Measurements from ENCODE around the gene WDFY4. TPM values are rescaled to one million over a fixed set of nuclear protein-coding genes. Genes with fewer than 3 reads are reported as not detected.
"Not testable (repeated sequence)": the region's sequence is repeated elsewhere in the genome, so short reads cannot be mapped to it uniquely, and the experiment has no call there.

Gene WDFY4, protein sequence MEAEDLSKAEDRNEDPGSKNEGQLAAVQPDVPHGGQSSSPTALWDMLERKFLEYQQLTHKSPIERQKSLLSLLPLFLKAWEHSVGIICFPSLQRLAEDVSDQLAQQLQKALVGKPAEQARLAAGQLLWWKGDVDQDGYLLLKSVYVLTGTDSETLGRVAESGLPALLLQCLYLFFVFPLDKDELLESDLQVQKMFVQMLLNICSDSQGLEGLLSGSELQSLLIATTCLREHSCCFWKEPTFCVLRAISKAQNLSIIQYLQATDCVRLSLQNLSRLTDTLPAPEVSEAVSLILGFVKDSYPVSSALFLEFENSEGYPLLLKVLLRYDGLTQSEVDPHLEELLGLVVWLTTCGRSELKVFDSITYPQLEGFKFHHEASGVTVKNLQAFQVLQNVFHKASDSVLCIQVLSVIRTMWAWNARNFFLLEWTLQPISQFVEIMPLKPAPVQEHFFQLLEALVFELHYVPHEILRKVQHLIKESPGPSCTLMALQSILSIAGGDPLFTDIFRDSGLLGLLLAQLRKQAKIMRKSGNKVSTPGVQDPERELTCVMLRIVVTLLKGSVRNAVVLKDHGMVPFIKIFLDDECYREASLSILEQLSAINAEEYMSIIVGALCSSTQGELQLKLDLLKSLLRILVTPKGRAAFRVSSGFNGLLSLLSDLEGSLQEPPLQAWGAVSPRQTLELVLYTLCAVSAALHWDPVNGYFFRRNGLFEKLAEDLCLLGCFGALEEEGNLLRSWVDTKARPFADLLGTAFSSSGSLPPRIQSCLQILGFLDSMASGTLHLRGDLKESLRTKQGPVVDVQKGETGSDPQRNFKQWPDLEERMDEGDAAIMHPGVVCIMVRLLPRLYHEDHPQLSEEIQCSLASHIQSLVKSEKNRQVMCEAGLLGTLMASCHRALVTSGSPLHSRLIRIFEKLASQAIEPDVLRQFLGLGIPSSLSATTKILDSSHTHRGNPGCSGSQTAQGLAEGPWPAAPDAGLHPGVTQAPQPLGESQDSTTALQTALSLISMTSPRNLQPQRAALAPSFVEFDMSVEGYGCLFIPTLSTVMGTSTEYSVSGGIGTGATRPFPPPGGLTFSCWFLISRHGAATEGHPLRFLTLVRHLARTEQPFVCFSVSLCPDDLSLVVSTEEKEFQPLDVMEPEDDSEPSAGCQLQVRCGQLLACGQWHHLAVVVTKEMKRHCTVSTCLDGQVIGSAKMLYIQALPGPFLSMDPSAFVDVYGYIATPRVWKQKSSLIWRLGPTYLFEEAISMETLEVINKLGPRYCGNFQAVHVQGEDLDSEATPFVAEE (N-terminal part only)
- 1 to 10 TPM; 1.1 to 3.0 (median 2.0) TPM for polyA plus RNA-seq (ENCODE audit: insufficient read length in 4 of 4)

DNA sequence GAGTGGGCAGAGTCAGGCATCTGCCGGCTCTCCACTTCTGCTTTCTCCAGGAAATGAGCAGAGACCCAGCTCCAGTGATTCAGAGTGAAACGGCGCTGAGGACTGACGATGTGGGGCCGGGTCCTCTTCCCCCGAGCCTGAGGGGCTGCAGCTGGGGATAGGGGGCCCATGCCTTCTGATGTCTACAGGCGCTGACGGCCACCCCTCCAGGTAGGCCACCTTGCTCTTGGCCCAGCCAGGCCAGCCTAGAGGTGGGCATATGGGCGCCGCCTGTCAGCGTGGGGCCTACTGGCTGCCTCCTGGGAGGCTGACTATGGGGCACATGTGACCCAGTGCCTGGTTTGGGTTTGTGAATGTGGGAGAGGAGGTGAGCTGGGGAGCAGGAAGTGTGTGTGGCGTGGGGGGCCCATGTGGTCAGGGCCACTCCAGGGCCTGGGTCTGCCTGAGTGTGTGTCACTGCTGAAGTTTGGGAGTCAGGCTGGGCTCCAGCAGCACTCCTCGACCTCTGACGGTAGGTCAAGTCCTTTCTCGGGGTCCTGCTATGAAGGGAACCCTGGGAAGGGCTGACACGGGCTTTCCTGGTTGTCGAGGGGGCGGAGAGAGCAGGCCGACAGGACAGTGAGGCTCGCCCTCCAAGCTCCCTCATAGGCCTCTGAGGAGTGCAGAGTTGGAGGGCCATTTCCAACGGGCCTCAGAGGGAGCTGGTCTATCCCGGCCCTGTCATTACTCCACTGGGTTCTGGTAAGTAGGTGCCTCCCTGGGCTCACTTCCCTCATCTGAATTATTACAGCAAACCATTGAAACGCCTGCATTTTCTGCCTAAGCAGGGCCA is at the start of gene WDFY4:
Gene WDFY4, plus strand, starts transcription at position 82 of the 832 bp plus-strand sequence. CDS start 24,860 bp downstream, outside the sequence.
- no peak for DNase-seq (ENCODE audit: low read depth in 4 of 4, low spot score in 3 of 4)

DNA sequence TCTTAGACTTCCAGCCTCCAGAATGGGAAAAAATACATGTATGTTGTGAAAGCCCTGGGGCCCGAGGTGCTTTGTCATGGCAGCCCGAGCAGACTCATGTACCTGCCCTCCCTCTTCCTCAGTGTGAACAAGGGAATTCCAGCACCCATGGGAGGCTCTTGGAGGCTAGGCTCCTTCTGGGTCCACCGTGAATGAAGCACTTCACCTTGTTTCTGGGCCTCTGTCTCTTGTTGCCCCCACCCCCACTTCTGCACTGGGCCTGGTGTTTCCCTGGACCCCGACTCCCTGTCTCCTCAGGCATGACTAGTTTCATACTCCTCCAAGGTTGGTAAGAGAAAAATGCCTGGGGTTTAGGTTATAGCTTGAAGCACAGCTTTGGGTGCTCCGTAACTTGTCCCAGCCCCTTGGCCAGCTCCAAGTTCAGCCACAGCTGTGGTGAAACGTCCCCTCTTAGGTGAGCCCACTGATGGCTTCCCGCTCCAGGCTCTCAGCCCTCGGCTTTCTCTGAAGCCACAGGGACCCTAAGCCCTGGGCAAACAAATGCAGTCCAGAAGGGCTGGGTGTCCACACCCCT is 49.6 kb upstream of the WDFY4 start:
- no peak for DNase-seq (ENCODE audit: low read depth in 4 of 4, low spot score in 3 of 4)

DNA sequence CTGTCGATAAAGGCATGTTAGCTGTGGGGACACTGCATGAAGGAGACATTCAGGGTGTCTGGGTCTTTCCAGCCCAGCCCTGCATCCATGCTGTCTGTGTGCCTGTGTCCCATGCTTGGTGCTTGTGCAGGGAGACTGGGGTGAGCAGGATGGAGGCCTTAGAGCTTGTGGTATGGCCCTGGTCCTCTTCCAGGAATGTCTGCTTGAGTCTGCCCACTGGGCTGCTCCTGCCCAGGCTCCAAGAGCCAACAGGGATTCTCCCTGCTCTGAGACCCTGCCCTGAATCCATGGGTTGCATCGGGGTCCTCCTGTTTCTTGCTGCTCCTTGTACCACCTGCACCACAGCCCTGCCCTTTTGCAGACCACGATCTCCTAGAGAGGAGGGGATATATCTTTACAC is 48.4 kb upstream of the WDFY4 start:
- DNase-seq (ENCODE audit: low read depth in 4 of 4, low spot score in 3 of 4): no peak

DNA sequence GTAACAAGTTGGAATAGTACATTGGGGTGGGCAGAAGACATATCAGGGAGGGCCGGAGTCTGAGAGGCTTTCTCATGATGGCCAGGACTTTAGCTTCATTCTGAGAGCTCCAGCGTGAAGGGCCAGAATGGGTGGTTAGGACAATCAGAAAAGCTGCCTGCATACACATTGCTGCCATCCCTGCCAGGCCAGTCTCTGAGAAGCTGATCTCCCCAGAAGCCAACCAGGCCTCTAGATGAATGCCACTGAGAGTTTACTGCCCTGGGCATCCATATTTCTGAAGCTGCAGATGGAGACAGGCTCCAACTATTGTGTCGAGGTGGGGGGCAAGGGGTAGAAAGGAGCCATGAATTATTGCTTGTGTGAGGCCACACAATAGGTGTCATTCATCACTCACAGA is 47.8 kb upstream of the WDFY4 start:
- DNase-seq (ENCODE audit: low read depth in 4 of 4, low spot score in 3 of 4): no peak

DNA sequence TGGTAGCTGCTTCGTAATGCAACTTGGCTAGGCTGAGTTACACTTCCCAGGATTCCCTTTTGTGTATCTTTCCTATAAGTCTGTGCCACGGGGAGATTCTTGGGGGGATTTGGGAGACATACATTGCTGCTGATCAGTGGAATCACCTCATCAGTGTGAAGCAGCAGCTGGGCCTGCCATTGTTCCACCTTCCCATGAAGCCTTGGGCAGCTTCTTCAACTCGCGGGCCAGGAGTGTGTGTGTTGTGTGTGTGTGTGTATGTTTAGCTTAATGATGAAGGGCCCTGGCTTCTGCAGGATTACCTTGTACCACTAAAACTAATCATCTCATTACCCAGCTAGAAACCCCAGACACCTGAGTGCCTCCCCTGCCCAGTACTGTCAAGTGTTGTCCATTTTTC is 46.5 kb upstream of the WDFY4 start:
- no peak for DNase-seq (ENCODE audit: low read depth in 4 of 4, low spot score in 3 of 4)

DNA sequence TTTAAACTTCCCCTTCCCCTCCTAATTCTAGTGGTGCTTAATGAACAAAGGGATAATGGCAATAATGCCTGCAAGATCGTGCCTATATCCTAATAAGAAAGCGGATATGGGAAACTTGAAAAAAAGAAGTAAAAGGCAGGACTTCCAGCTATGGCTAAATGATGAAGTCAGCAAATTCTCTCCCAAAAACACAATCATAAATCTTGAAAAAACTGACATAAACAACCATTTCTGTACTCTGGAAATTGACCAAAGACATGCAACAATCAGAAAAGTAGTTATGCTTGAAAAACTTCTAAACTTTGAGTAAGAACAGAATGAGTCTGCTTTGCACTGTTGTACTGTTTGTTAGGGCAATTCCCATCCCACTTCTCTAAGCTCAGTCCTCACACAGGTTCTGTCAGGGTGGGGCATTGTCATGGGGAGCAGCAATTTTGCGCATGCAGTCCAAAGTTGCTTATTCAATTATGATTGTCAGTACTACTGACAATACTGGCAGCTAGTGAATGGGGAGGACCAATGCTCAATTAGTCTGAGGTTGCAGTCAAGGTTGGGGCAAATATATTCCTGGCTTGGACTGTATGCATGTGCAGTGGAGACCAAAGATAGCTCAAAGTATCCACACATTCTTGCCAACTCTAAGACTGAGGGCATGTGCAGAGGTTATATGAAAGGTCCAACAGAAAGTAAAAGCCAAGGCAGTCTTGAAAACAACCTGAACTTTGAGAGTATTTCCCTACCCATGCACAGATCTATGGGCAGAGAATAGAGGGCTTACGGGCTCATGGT is 45.7 kb upstream of the WDFY4 start:
- DNase-seq (ENCODE audit: low read depth in 4 of 4, low spot score in 3 of 4): no peak

DNA sequence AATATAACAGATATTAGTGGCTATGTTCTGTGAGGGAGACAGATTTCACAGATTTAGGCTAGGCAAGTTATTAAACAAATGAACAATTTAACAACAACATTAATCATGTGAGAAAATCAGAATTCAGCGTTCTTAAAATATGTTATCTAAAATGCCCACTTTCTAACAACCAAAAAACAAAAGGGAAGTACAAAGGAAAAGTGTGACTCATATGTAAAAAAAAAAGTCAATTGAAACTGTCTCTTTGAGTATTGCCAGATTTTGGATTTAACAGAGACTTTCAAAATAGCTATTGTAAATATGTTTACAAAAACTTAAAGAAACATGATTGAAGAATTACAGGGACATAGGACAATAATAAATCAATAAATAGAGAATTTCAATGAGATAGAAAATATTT is 45.0 kb upstream of the WDFY4 start:
- DNase-seq (ENCODE audit: low read depth in 4 of 4, low spot score in 3 of 4): no peak

DNA sequence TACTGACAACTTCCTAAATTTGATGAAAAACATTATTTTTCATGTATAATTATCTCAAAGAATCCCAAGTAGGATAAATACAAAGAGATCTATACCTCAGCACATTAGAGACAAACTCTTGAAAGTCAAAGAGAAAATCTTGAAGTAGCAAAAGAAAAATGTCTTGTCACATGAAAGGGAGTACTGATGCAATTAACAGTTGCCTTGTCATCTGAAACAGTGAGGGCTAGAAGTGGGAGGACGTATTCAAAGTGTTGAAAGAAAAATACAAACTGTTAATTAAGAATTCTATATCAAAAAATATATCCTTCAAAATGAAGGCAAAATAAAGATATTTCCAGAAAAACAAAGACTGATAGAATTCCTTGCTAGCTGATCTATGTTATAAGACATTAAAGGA is 44.3 kb upstream of the WDFY4 start:
- no peak for DNase-seq (ENCODE audit: low read depth in 4 of 4, low spot score in 3 of 4)

DNA sequence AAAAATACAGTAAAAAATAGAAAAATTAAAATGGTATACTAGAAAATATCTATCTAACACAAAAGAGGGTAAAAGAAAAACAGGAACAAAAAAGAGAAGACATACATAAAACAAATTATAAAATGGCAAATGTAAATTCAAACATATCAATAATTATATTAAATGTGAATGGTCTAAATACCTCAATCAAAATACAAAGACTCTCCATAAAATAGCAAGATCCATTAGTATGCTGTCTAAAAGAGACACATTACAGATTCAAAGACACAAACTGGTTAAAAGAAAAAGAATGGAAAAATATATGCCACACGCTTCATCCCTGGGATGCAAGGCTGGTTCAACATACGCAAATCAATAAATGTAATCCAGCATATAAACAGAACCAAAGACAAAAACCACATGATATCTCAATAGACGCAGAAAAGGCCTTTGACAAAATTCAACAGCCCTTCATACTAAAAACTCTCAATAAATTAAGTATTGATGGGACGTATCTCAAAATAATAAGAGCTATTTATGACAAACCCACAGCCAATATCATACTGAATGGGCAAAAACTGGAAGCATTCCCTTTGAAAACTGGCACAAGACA is 43.5 kb upstream of the WDFY4 start:
- not testable (repeated sequence) for DNase-seq (ENCODE audit: low read depth in 4 of 4, low spot score in 3 of 4)

DNA sequence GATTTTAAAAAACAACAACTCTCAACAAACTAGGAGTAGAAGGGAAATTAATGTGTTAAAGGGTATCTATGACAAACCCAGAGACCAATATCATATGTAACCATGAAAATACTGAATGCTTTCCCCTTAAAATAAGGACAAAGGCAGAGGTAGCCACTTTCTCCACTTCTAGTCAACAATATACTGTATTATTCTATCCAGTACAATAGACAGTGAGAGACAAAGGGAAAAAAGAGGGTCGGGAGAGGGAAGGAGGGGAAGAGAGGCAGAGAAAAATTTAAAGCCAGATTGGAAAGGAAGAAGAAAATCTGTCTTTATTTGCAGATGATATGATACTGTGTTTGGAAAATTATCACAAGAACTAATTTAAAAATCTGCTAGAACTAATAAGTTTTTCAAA is 39.1 kb upstream of the WDFY4 start:
- DNase-seq (ENCODE audit: low read depth in 4 of 4, low spot score in 3 of 4): no peak

DNA sequence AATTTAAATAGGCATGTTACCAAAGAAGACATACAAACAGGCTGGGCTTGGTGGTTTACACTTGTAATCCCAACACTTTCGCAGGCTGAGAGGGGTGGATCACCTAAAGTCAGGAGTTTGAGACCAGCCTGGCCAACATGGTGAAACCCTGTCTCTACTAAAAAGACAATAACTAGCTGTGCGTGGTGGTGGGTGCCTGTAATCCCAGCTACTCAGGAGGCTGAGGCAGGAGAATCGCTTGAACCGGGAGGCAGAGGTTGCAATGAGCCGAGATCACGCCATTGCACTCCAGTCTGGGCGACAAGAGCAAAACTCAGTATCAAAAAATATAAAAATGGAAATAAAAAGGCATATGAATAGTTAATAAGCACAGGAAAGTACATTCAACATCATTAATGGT is 37.6 kb upstream of the WDFY4 start:
- DNase-seq (ENCODE audit: low read depth in 4 of 4, low spot score in 3 of 4): not testable (repeated sequence)

DNA sequence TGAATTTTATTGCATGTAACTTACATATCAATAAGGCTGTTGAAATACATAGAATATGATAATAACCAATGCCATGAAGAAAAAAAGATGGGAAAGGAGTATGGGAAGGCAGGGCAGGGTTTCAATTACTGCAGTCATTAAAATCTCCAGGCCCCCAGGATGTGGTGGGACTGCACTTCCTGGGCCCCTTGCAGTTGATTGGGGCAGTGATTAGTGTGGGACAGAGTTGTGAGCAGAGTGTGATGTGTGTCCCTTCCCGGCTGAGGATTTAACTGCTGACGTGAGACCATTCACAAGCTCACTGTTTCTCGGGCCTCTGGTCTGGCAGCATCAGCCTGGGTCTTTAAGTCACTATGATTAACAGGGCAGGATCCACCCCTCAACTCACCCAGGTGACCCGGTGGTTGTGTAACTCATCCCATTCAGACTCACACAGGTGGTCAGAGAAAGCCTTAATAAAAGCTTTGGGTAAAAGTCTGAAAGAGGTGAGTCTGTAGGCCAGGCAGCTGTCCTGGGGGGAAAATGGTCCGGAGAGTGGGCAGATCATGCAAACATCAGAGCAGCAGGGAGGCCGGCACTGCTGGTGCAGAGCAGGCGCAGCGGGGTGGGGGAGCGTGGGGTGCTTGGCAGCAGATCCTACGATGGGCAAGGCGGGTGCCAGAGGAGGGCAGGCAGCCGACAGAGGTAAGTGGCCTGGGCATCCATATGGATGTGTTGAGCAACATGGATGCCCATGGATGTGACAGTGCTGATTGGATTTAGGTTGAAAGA is 36.3 kb upstream of the WDFY4 start:
- DNase-seq (ENCODE audit: low read depth in 4 of 4, low spot score in 3 of 4): no peak

DNA sequence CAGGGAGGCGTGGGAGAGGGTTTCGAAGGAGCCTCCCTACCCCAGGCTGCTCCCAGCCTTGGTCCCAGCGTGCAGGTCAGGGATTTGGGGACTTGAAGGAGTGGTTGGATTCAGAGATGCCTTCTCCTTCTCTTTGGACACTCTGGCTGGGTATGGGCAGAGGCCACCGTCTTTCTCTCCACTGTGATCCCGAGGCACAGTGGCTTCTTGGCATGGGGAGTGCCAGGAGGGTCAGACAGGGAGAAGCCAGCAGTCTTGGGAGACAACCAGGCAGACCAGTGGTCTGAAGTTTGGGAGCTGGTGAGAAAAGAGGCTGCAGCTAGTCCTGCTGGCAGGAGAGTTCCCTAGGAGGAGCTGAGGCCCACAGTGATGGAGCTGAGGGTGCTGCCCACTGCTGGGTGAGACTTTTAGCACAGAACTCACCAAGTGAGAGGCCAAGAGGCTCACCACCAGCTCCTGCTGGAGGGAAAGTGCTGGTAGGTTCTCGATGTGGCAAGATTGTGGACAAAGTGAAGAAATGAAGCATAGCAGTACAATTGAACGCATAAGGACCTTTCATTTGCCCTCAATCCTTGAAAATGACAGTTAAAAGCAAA is 35.2 kb upstream of the WDFY4 start:
- DNase-seq (ENCODE audit: low read depth in 4 of 4, low spot score in 3 of 4): no peak

DNA sequence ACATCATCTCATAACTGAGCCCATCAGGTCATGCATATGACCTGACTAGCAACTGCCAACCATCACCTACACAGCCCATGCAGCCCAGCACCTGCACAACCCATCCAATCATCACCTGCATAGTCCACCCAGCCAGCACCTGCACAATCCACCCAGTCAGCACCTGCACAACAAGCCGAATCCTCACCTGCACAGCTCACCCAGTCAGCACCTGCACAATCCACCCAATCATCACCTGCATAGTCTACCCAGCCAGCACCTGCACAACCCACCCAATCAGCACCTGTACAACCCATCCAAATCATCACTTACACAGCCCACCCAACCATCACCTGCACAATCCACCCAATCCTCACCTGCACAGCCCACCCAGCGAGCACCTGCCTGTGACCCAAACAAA is 33.4 kb upstream of the WDFY4 start:
- DNase-seq (ENCODE audit: low read depth in 4 of 4, low spot score in 3 of 4): no peak

DNA sequence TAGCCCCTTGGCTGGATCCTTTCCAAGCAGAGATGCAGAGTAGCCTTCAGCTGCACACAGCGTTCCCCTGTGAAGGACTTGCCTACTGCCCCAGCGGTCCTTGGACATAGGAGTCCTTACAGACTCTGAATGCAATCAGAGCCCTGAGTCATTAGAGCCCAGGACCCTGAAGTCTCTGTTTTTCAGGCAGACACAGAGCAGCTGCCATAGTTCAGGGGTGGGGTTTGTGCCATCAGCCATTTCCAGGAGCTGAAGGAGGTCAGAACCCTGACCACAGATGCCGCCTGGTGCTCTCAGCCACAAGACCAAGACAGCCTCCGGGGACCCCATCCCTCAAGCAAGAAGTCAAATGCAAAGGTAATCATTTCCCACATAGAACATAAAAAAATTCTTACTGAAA is 32.8 kb upstream of the WDFY4 start:
- no peak for DNase-seq (ENCODE audit: low read depth in 4 of 4, low spot score in 3 of 4)

DNA sequence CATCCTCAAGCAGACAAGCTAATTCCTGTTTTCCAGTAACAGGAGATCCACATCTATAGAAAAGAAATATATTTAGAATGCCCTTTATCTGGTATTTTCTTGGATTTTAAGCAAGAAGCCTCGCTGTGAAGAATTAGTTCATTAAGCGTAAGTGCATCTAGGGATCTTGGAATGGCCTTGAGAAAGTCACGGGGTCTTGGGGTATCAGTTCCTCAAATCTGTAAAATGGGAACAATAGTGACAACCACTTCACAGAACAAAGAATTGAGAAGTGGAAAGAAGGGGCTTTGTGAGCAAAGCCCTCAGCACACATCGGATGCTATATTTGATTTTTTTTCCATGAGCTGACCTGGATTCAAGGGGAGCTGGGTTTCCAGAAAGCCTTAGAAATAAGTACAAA is 32.3 kb upstream of the WDFY4 start:
- DNase-seq (ENCODE audit: low read depth in 4 of 4, low spot score in 3 of 4): no peak

DNA sequence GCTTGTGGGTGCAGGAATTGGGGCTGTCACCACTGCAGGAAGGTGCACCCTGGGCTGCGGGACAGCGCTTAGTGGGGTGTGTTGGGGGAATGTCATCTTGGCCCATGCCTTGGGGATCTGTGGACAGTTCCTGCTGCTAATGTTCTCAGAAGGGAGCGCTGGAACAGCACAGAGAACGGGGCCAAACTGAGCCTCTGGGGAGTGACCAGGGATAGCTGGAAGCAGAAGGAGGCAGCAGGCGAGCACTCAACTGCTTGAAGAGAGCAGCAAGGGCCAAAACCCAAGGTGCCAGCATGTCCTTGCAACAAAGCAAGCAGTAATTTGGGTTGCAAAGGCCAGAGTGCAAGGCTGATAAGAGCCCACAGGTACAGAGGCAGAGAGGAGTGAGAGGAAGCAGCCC is 31.3 kb upstream of the WDFY4 start:
- DNase-seq (ENCODE audit: low read depth in 4 of 4, low spot score in 3 of 4): no peak
